Measurements from ENCODE around the gene PERCC1. TPM values are rescaled to one million over a fixed set of nuclear protein-coding genes. Genes with fewer than 3 reads are reported as not detected.

The PERCC1 gene
- total and polyA plus RNA-seq, 11 donors, result 0.11 to 0.60 (median 0.34) TPM; not detected in 6

DNA sequence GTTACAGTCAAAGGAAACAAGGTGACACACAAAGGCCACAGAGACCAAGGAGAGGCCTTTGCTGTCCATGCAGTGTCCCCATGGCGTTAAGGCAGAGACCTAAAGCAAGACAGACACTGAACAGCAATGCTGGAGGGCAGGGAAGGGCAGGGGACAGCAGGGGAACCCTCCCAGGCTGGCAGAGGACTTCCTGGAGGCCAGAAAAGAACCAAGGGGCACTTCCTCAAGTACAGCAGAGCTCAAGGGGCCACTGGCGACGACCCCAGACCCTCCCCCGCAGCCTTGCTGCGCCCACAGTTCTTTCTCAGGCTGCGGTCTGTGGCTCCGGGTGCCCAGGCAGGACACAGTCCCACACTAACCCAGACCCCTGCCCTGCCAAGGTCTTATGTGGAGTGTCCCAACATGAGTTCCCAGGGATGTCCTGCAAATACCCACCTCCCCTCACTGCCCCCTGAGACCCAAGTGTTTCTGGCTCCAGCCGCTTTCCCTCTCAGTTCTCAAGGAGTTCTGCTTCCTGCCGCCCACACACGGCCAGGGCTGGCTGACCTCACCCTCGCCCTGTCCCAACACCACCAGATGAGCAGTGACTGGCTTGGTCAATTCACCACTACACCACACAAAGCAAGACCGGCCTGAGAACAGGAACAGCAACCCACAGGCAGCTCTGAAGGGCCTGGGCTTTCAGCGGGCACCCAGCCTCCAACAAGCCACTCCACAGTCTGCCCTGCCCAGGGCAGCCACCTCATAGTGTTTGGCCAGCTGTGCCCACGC, 39.8 kb downstream of the PERCC1 start:
- Histone ChIP-seq H3K36me3 (peaks cover 0 to under 1% (median 0%) of the 10 kb centered on the region in 9 donors), H3K9me3 (no peaks in the 10 kb centered on the region), H3K4me1 (peaks cover 0 to 50% (median 15%) of the 10 kb centered on the region in 12 donors), H3K4me3 (peak overlapping the region in 1 of 12 donors; percentile 28), H3K27ac (peak overlapping the region in 2 of 12 donors; percentile 10 to 90), H3K27me3 (no peaks in the 10 kb centered on the region)
- intact Hi-C loops (cut with DNase I), result loop anchor here in 1 of 10 donors (5.0 kb wide), 1 partner anchor 48 kb away; the partner anchor contains the start of gene UQCC4
- TF ChIP-seq, protein P1, sequence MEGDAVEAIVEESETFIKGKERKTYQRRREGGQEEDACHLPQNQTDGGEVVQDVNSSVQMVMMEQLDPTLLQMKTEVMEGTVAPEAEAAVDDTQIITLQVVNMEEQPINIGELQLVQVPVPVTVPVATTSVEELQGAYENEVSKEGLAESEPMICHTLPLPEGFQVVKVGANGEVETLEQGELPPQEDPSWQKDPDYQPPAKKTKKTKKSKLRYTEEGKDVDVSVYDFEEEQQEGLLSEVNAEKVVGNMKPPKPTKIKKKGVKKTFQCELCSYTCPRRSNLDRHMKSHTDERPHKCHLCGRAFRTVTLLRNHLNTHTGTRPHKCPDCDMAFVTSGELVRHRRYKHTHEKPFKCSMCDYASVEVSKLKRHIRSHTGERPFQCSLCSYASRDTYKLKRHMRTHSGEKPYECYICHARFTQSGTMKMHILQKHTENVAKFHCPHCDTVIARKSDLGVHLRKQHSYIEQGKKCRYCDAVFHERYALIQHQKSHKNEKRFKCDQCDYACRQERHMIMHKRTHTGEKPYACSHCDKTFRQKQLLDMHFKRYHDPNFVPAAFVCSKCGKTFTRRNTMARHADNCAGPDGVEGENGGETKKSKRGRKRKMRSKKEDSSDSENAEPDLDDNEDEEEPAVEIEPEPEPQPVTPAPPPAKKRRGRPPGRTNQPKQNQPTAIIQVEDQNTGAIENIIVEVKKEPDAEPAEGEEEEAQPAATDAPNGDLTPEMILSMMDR (IDR thresholded peaks at IDR 0.05), result no peak
- TF ChIP-seq POLR2A (IDR thresholded peaks at IDR 0.05), result no peak
- WGBS, 4 donors, result 61 to 78% (median 67%) methylated on average over 8 to 14 of the region's 14 CpGs
- peak in 3 of 4 donors; percentile 29 to 45 (median 33) for ATAC-seq
- DNase-seq, result peak in 2 of 5 donors; percentile 63 to 68

DNA sequence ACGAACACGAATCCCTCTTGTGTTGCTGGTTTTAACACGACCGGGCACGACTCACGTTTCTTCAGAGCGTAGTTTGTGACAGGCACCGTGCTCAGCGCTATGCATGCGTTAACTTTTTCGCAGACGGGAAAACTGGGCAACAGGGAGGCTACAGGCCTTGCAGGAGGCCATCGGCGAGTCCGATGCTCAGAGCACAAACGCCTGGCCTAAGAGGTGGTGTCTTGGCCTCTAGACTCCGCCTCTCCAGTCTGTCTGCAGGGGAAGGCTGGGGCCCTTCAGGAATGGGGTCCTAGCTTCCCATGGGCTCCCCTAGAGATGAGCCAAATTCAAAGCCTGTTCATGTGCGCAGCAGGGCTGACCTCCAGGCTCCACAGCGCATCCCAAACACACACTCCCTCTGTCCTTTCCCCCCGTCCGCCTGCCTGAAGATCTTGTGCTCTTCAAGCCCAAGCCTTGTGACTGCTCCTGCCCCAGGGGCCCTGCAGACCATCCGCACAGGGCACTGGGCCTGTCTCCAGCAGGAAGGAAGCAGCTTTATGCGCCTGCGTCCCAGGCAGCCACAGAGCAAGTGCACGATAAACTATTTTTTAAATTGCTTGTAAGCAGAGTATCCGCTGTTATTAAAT, 40.8 kb downstream of the PERCC1 start:
- Histone ChIP-seq H3K4me3 (peak overlapping the region in 1 of 12 donors; percentile 28), H3K27me3 (no peaks in the 10 kb centered on the region), H3K9me3 (no peaks in the 10 kb centered on the region), H3K27ac (peak overlapping the region in 1 of 12 donors; percentile 90), H3K36me3 (no peaks in the 10 kb centered on the region), H3K4me1 (peaks cover 0 to 54% (median 19%) of the 10 kb centered on the region in 12 donors)
- ATAC-seq, result no peak
- intact Hi-C loops (cut with DNase I), result loop anchor here in 1 of 10 donors (5.0 kb wide), 1 partner anchor 49 kb away; the partner anchor contains the start of gene UQCC4
- DNase-seq, result no peak
- 80 to 90% (median 87%) methylated on average over 26 of the region's 26 CpGs for WGBS, 4 donors
- TF ChIP-seq, protein P1 (IDR thresholded peaks at IDR 0.05), result no peak
- TF ChIP-seq POLR2A (IDR thresholded peaks at IDR 0.05), result no peak

DNA sequence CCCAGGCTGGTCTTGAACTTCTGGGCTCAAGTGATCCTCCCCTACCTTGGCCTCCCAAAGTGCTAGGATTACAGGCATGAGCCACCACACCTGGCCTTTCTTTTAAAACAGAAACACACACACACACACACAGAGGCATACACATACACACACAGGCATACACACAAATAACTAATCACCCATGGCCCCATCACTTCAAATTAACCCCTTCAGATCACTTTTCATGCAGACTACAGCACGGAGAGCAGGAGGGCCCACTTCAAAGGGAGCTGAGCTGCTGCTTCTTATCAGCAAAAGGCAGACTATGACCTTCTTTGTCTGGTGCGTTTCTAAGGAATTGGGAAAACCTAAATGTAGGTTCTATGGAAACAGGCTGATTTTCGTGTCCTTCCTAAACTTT, 42.1 kb downstream of the PERCC1 start:
- DNase-seq (no peak), ATAC-seq (no peak)
- TF ChIP-seq POLR2A (IDR thresholded peaks at IDR 0.05), result no peak
- TF ChIP-seq, protein P1 (IDR thresholded peaks at IDR 0.05), result no peak
- Histone ChIP-seq H3K27me3 (no peaks in the 10 kb centered on the region), H3K27ac (no peak overlapping the region), H3K9me3 (no peaks in the 10 kb centered on the region), H3K4me3 (no peak overlapping the region), H3K4me1 (peaks cover 0 to 54% (median 19%) of the 10 kb centered on the region in 12 donors), H3K36me3 (no peaks in the 10 kb centered on the region)
- intact Hi-C loops (cut with DNase I), result loop anchor here in 1 of 10 donors (5.0 kb wide), 1 partner anchor 51 kb away; the partner anchor contains the start of gene UQCC4
- WGBS, 4 donors, result 63 to 71% (median 66%) methylated on average over 3 of the region's 3 CpGs
